Liver (tissue), 9 donors: ENCODE results near the gene PIGN. TPM values are rescaled to one million over a fixed set of nuclear protein-coding genes. Genes with fewer than 3 reads are reported as not detected.

ENCODE experiments used
- DNase-seq: peaks from one replicate; pipeline ENCODE4 v3.0.0-alpha.2; 2017; ENCODE audit warnings: low spot score
- H3K27ac ChIP-seq, 2 donors: one replicate each; pipeline ENCODE4 v1.7.0; 2013; ENCODE audit warnings: inconsistent platforms in 2 of 2, low read length in 2 of 2, control low read depth in 1 of 2, low read depth in 1 of 2, mild to moderate bottlenecking in 1 of 2
- H3K27me3 ChIP-seq, 4 donors: one replicate each; pipeline versions ENCODE4 v1.6.1 to v1.7.0; 2013; ENCODE audit warnings: low read length in 3 of 4, inconsistent platforms in 1 of 4, mild to moderate bottlenecking in 1 of 4, moderate library complexity in 1 of 4; ENCODE audit not compliant: control insufficient read depth in 4 of 4, insufficient read depth in 4 of 4
- H3K36me3 ChIP-seq, 4 donors: one replicate each; pipeline versions ENCODE4 v1.6.1 to v1.7.0; 2013; ENCODE audit warnings: low read length in 3 of 4, mild to moderate bottlenecking in 3 of 4, low read depth in 1 of 4, moderate library complexity in 1 of 4; ENCODE audit not compliant: control insufficient read depth in 4 of 4, insufficient read depth in 3 of 4
- H3K4me1 ChIP-seq, 4 donors: one replicate each; pipeline versions ENCODE4 v1.6.1 to v1.7.0; 2013; ENCODE audit warnings: low read length in 3 of 4, mild to moderate bottlenecking in 3 of 4, moderate library complexity in 1 of 4; ENCODE audit not compliant: control insufficient read depth in 4 of 4, insufficient read depth in 4 of 4
- H3K4me3 ChIP-seq, 3 donors: one replicate each; pipeline versions ENCODE4 v1.6.1 to v1.7.0; 2013; ENCODE audit warnings: low read length in 3 of 3, control low read depth in 1 of 3, low read depth in 1 of 3, mild to moderate bottlenecking in 1 of 3
- H3K9ac ChIP-seq, 2 donors: one replicate each; pipeline ENCODE4 v1.7.0; 2013; ENCODE audit warnings: low read length in 2 of 2, mild to moderate bottlenecking in 2 of 2, moderate library complexity in 2 of 2, control low read depth in 1 of 2, low read depth in 1 of 2
- H3K9me3 ChIP-seq, 4 donors: one replicate each; pipeline versions ENCODE4 v1.6.1 to v1.7.0; 2013; ENCODE audit warnings: low read length in 3 of 4; ENCODE audit not compliant: control insufficient read depth in 4 of 4
- CTCF ChIP-seq: fragments of 150-350 bp; IDR thresholded peaks from 2 replicates; pipeline ENCODE4 v1.5.1; 2017; ENCODE audit warnings: improper control_type of control experiment, low read depth, low read length; ENCODE audit not compliant: missing input control
- EGR1 ChIP-seq, 2 donors: IDR thresholded peaks; 2 replicates each; pipeline ENCODE4 v1.6.1; 2016 to 2018; ENCODE audit warnings: antibody characterized with exemption in 2 of 2, low read depth in 2 of 2
- FOXA1 ChIP-seq: IDR thresholded peaks from 2 replicates; pipeline ENCODE4 v1.6.1; 2016; ENCODE audit warnings: antibody characterized with exemption
- FOXA2 ChIP-seq: IDR thresholded peaks from 2 replicates; pipeline ENCODE4 v1.6.1; 2016; ENCODE audit warnings: antibody characterized with exemption
- GABPA ChIP-seq, 2 donors: IDR thresholded peaks in 1 of 2; conservative IDR thresholded peaks in 1 of 2; 2 replicates each; pipeline ENCODE4 v1.6.1; 2016; ENCODE audit warnings: antibody characterized with exemption in 2 of 2, mild to moderate bottlenecking in 1 of 2, moderate library complexity in 1 of 2
- JUND ChIP-seq, 2 donors: IDR thresholded peaks; 2 replicates each; pipeline ENCODE4 v1.6.1; 2016; ENCODE audit warnings: antibody characterized with exemption in 2 of 2
- RAD21 ChIP-seq, 2 donors: IDR thresholded peaks; 2 replicates each; pipeline ENCODE4 v1.6.1; 2016; ENCODE audit warnings: antibody characterized with exemption in 2 of 2, mild to moderate bottlenecking in 2 of 2
- REST ChIP-seq: IDR thresholded peaks from 2 replicates; pipeline ENCODE4 v1.6.1; 2016; ENCODE audit warnings: antibody characterized with exemption, mild to moderate bottlenecking
- RXRA ChIP-seq, 2 donors: IDR thresholded peaks; 2 replicates each; pipeline ENCODE4 v1.6.1; 2017 to 2018; ENCODE audit warnings: antibody characterized with exemption in 2 of 2, mild to moderate bottlenecking in 1 of 2
- TAF1 ChIP-seq: conservative IDR thresholded peaks from 2 replicates; pipeline ENCODE4 v1.6.1; 2016; ENCODE audit warnings: antibody characterized with exemption, mild to moderate bottlenecking
- YY1 ChIP-seq: IDR thresholded peaks from 2 replicates; pipeline ENCODE4 v1.6.1; 2016; ENCODE audit warnings: antibody characterized with exemption, mild to moderate bottlenecking
- WGBS: extraction: QIAGEN DNeasy Blood & Tissue Kit; methylation state at CpG from one replicate; pipeline ENCODE4 v1.1.7; 2013; 5-methylcytosine and 5-hydroxymethylcytosine counted together
- polyA plus RNA-seq, 2 donors: library from polyadenylated mRNA; stranded (reverse) in 1 of 2; unstranded in 1 of 2; fragments of 200-250 nt in 1 of 2; fragments of >200 nt in 1 of 2; fragmentation: Nextera tagmentation in 1 of 2; extraction: Ambion mirVana in 1 of 2; gene quantifications; one replicate each; pipeline versions ENCODE4 v1.2.1 to v1.2.3, GENCODE V29; 2013 to 2015
- total RNA-seq, 2 donors: library from RNA; depleted of rRNA; stranded (reverse); fragments of >200 nt; gene quantifications; one replicate each; pipeline ENCODE4 v1.2.3, GENCODE V29; 2014
- TF ChIP-seq, protein P1 (sequence below): IDR thresholded peaks from 2 replicates; pipeline ENCODE4 v1.6.1; 2016; ENCODE audit warnings: antibody characterized with exemption
- donor health status: healthy.
- donor health status: healthy.
- donor health status: healthy.
- donor health status: healthy.
- donor health status: healthy.

The PIGN gene
- total and polyA plus RNA-seq, 4 donors = 5.1 to 20.6 (median 12.5) TPM

DNA sequence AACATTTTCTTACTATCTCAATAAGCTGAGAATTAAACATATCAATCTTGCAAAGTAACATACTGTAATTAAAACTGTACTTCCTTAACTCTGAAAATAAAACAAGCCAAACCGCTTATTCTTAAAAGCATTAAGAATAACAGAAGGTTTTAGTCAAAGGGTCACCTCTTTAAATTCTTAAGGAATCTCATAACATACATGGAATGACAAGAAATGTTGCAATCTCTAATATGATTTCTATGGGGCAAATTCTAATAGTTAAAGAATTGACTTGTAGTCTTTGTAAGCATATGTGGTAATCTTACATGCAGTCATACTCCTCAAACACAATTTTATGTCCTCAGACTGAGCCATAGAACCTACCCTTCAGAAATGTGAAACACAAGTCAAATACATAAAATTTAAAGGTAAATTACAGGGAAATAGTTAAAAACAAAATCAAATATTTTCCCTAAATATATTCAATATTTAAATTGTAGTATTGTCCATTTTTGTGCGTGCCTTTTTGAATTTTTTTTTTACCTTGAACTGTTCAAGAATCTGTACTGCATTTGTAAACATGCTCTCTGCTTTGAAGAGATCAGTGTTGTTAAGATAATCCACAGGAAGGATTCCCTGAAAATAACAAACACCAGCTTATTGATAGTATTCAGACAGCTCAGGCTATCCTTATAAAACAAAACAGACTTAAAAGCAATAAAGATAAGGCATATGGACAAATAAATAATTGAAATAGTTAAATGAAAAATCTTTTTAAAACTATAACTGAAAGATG lies 48.2 kb downstream of the PIGN start:
- 93% methylated on average over 2 of the region's 2 CpGs for WGBS
- DNase-seq = no peak
- Histone ChIP-seq H3K27ac (no peak overlapping the region), H3K4me3 (no peak overlapping the region), H3K9ac (no peak overlapping the region), H3K4me1 (no peaks in the 10 kb centered on the region), H3K36me3 (peaks cover 3 to 11% (median 6%) of the 10 kb centered on the region in 4 donors), H3K9me3 (no peaks in the 10 kb centered on the region), H3K27me3 (no peaks in the 10 kb centered on the region)
- no peak for TF ChIP-seq TAF1
- TF ChIP-seq EGR1 (IDR thresholded peaks at IDR 0.05; ENCODE audit: low read depth in 2 of 2) = no peak
- TF ChIP-seq, protein P1, sequence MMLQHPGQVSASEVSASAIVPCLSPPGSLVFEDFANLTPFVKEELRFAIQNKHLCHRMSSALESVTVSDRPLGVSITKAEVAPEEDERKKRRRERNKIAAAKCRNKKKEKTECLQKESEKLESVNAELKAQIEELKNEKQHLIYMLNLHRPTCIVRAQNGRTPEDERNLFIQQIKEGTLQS = no peak
- no peak for TF ChIP-seq CTCF
- no peak for TF ChIP-seq RXRA (IDR thresholded peaks at IDR 0.05)
- no peak for TF ChIP-seq GABPA (IDR thresholded peaks at IDR 0.05 in 1 of 2, conservative IDR thresholded peaks at IDR 0.05 in 1 of 2)
- TF ChIP-seq YY1 = no peak

- Histone ChIP-seq H3K27ac (no peak overlapping the region), H3K9ac (no peak overlapping the region), H3K4me3 (no peak overlapping the region), H3K9me3 (no peaks in the 10 kb centered on the region), H3K27me3 (no peaks in the 10 kb centered on the region), H3K4me1 (no peaks in the 10 kb centered on the region), H3K36me3 (peaks cover 0 to 2% (median 0%) of the 10 kb centered on the region in 4 donors)
- WGBS = 91% methylated on average over 2 of the region's 2 CpGs
- TF ChIP-seq RXRA (IDR thresholded peaks at IDR 0.05) (no peak), REST (no peak), RAD21 (IDR thresholded peaks at IDR 0.05) (peak; percentile 98 to 99), CTCF (peak; percentile 96), FOXA2 (no peak), JUND (IDR thresholded peaks at IDR 0.05) (no peak), TAF1 (no peak), FOXA1 (no peak)
- DNase-seq = peak; percentile 59
Measured at GRCh38 chr18:62131301-62131909, 55.5 kb downstream of the PIGN start.
